Astrocyte (in vitro differentiated cells and primary cell): ENCODE data around the gene SNAI1. TPM values are rescaled to one million over a fixed set of nuclear protein-coding genes. Genes with fewer than 3 reads are reported as not detected.

Experiments
- DNase-seq: peaks from one replicate; pipeline ENCODE4 v3.0.0-alpha.2; 2010; ENCODE audit warnings: low read depth
- FAIRE-seq: peaks from 2 replicates; lab custom pipeline; 2011; peaks lifted over from hg19 to GRCh38; lab: Jason Lieb, UNC
- H2AFZ ChIP-seq: 2 replicates; pipeline ENCODE4 v1.6.0; 2012; ENCODE audit warnings: low read depth, low read length, inconsistent platforms
- H3K27ac ChIP-seq: 2 replicates; pipeline ENCODE4 v1.5.1; 2011; ENCODE audit warnings: low read depth, low read length, inconsistent platforms
- H3K27me3 ChIP-seq: 2 replicates; pipeline ENCODE4 v1.6.0; 2011; ENCODE audit warnings: low read length, inconsistent platforms; ENCODE audit not compliant: insufficient read depth
- H3K36me3 ChIP-seq: 2 replicates; pipeline ENCODE4 v1.5.1; 2011; ENCODE audit warnings: low read length, inconsistent platforms; ENCODE audit not compliant: insufficient read depth
- H3K4me1 ChIP-seq: 2 replicates; pipeline ENCODE4 v1.5.1; 2011; ENCODE audit warnings: low read length, inconsistent platforms; ENCODE audit not compliant: insufficient read depth
- H3K4me2 ChIP-seq: 2 replicates; pipeline ENCODE4 v1.6.0; 2012; ENCODE audit warnings: low read length, inconsistent platforms
- H3K4me3 ChIP-seq: 2 replicates; pipeline ENCODE4 v1.5.1; 2011; ENCODE audit warnings: low read depth, mild to moderate bottlenecking, low read length, inconsistent platforms; ENCODE audit not compliant: insufficient read depth
- H3K79me2 ChIP-seq: 2 replicates; pipeline ENCODE4 v1.6.0; 2012; ENCODE audit warnings: mild to moderate bottlenecking, low read length, inconsistent platforms; ENCODE audit not compliant: insufficient read depth
- H3K9ac ChIP-seq: 2 replicates; pipeline ENCODE4 v1.6.0; 2012; ENCODE audit warnings: mild to moderate bottlenecking, low read length, inconsistent platforms
- H3K9me3 ChIP-seq: 2 replicates; pipeline ENCODE4 v1.5.1; 2012; ENCODE audit warnings: low read depth, mild to moderate bottlenecking, low read length, inconsistent platforms; ENCODE audit not compliant: insufficient read depth
- H4K20me1 ChIP-seq: 2 replicates; pipeline ENCODE4 v1.6.0; 2012; ENCODE audit warnings: low read length, inconsistent platforms; ENCODE audit not compliant: insufficient read depth
- H3K27ac Mint-ChIP-seq: one replicate; pipeline ENCODE4 v1.8.0; 2021; ENCODE audit warnings: mild to moderate bottlenecking, mixed read lengths; ENCODE audit not compliant: unreplicated experiment
- H3K27me3 Mint-ChIP-seq: one replicate; pipeline ENCODE4 v1.8.0; 2021; ENCODE audit warnings: low read depth, mixed read lengths; ENCODE audit not compliant: unreplicated experiment
- H3K36me3 Mint-ChIP-seq: one replicate; pipeline ENCODE4 v1.8.0; 2021; ENCODE audit warnings: low read depth, mixed read lengths; ENCODE audit not compliant: unreplicated experiment
- H3K4me1 Mint-ChIP-seq: one replicate; pipeline ENCODE4 v1.8.0; 2021; ENCODE audit warnings: low read depth, mixed read lengths; ENCODE audit not compliant: unreplicated experiment
- H3K4me3 Mint-ChIP-seq: one replicate; pipeline ENCODE4 v1.8.0; 2021; ENCODE audit warnings: mild to moderate bottlenecking, moderate library complexity, mixed read lengths; ENCODE audit not compliant: unreplicated experiment
- H3K9me3 Mint-ChIP-seq: one replicate; pipeline ENCODE4 v1.8.0; 2021; ENCODE audit warnings: mild to moderate bottlenecking, mixed read lengths; ENCODE audit not compliant: unreplicated experiment
- EZH2 ChIP-seq: IDR thresholded peaks from 2 replicates; pipeline ENCODE4 v1.6.1; 2012; ENCODE audit warnings: mild to moderate bottlenecking, low read length, inconsistent platforms; ENCODE audit not compliant: insufficient read depth
- total RNA-seq: library from RNA; stranded (reverse); gene quantifications from 2 replicates; pipeline ENCODE4 v1.2.1, GENCODE V29; 2021
- TF ChIP-seq, protein P1 (sequence below): IDR thresholded peaks from 2 replicates; pipeline ENCODE4 v1.5.1; 2011; ENCODE audit warnings: low read depth, mild to moderate bottlenecking, inconsistent platforms, low read length, moderate library complexity; ENCODE audit not compliant: insufficient read depth

The SNAI1 gene
- total RNA-seq, 1 donor from 2014 or later, result 9.1 TPM

GRCh38 chr20:49936153-49937026 lies 46.4 kb upstream of the SNAI1 start, which contains the start of gene RNF114:
RNF114 (plus strand) TSS chr20:49936397; CDS start chr20:49936413, 16 bp downstream.
- peaks cover 7% of the 10 kb centered on the region for H3K36me3 Mint-ChIP-seq
- H3K9me3 ChIP-seq, result no peaks in the 10 kb centered on the region
- H3K79me2 ChIP-seq, result peaks cover 52% of the 10 kb centered on the region
- H3K27me3 Mint-ChIP-seq, result no peaks in the 10 kb centered on the region
- DNase-seq, result peak; percentile 69
- TF ChIP-seq, protein P1, sequence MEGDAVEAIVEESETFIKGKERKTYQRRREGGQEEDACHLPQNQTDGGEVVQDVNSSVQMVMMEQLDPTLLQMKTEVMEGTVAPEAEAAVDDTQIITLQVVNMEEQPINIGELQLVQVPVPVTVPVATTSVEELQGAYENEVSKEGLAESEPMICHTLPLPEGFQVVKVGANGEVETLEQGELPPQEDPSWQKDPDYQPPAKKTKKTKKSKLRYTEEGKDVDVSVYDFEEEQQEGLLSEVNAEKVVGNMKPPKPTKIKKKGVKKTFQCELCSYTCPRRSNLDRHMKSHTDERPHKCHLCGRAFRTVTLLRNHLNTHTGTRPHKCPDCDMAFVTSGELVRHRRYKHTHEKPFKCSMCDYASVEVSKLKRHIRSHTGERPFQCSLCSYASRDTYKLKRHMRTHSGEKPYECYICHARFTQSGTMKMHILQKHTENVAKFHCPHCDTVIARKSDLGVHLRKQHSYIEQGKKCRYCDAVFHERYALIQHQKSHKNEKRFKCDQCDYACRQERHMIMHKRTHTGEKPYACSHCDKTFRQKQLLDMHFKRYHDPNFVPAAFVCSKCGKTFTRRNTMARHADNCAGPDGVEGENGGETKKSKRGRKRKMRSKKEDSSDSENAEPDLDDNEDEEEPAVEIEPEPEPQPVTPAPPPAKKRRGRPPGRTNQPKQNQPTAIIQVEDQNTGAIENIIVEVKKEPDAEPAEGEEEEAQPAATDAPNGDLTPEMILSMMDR, result no peak
- no peak for TF ChIP-seq EZH2
- H3K27ac ChIP-seq, result peak within 1 kb of the TSS; percentile 81
- peaks cover 41% of the 10 kb centered on the region for H4K20me1 ChIP-seq
- H3K36me3 ChIP-seq, result peaks cover 8% of the 10 kb centered on the region
- peaks cover 22% of the 10 kb centered on the region for H3K4me1 ChIP-seq
- H3K4me3 ChIP-seq, result peak within 1 kb of the TSS; percentile 95
- H3K27me3 ChIP-seq, result no peaks in the 10 kb centered on the region
- peak within 1 kb of the TSS; percentile 98 for H3K9ac ChIP-seq
- H3K9me3 Mint-ChIP-seq, result no peaks in the 10 kb centered on the region
- H3K27ac Mint-ChIP-seq, result peak within 1 kb of the TSS; percentile 88
- H3K4me2 ChIP-seq, result peak within 1 kb of the TSS; percentile 98
- H3K4me3 Mint-ChIP-seq, result peak within 1 kb of the TSS; percentile 96
- FAIRE-seq, result no peak
- peaks cover 18% of the 10 kb centered on the region for H3K4me1 Mint-ChIP-seq
- peak within 1 kb of the TSS; percentile 79 for H2AFZ ChIP-seq

DNA sequence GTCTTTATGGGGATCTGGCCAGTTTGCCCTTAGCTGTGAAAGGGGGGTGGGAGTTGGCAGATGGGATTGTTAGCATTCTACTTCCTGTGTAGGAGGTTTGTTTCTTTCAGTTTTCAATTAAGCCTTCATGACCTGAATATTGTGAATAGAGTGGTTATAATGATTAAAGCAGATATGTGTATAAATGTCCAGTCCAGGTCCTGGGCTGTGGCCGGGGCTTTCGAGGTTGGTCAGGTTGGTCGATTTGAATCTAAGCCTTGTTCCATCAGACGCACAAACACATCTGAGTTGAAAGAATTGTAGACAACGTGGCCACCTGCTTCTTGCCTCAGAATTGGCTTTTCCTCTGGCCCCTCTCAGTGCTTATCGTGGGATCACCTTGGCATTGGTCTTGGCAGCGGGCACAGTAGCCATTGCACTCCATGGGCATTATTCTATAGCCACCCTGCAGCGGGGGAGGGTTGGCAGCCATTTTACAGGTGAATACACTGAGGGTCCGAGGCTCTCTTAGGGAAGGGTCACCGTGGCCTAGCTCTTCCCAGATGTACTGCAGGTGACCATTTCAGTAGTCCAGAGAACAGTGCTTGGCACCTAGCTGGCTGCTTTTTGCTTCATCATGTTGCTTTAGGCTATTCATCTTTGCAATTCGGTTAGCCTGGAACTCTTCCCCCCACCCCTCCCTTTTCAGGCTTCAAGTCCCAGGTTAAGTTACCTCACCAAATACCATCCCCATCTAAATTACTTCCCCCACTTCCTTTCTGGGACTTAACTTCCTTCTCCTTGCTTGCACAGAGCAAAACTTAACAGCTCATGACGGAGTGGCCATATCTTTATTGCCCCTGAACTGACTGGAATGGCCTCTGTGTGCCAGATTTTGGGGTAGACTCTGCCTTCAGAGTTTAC lies 45.5 kb upstream of the SNAI1 start:
- Mint-ChIP-seq H3K36me3 (peaks cover 9% of the 10 kb centered on the region), H3K27ac (peak overlapping the region; percentile 88), H3K9me3 (no peaks in the 10 kb centered on the region), H3K27me3 (no peaks in the 10 kb centered on the region), H3K4me1 (peaks cover 18% of the 10 kb centered on the region), H3K4me3 (peak overlapping the region; percentile 96)
- FAIRE-seq (no peak), DNase-seq (no peak)
- H3K4me3 ChIP-seq, result peak overlapping the region; percentile 95
- H3K27ac ChIP-seq, result peak overlapping the region; percentile 81
- H3K4me2 ChIP-seq, result peak overlapping the region; percentile 98
- H2AFZ ChIP-seq, result no peak overlapping the region
- peaks cover 45% of the 10 kb centered on the region for H4K20me1 ChIP-seq
- TF ChIP-seq EZH2, result no peak
- TF ChIP-seq, protein P1, result no peak
- peaks cover 61% of the 10 kb centered on the region for H3K79me2 ChIP-seq
- no peaks in the 10 kb centered on the region for H3K9me3 ChIP-seq
- H3K4me1 ChIP-seq, result peaks cover 22% of the 10 kb centered on the region
- H3K36me3 ChIP-seq, result peaks cover 11% of the 10 kb centered on the region
- H3K9ac ChIP-seq, result peak overlapping the region; percentile 98
- H3K27me3 ChIP-seq, result no peaks in the 10 kb centered on the region
